ENCODE data around the gene ODAPH. TPM values are rescaled to one million over a fixed set of nuclear protein-coding genes. Genes with fewer than 3 reads are reported as not detected.
"Not testable (repeated sequence)": the region's sequence is repeated elsewhere in the genome, so short reads cannot be mapped to it uniquely, and the experiment has no call there.

Gene ODAPH
- total RNA-seq, 4 donors from 2014 or later = not detected

DNA sequence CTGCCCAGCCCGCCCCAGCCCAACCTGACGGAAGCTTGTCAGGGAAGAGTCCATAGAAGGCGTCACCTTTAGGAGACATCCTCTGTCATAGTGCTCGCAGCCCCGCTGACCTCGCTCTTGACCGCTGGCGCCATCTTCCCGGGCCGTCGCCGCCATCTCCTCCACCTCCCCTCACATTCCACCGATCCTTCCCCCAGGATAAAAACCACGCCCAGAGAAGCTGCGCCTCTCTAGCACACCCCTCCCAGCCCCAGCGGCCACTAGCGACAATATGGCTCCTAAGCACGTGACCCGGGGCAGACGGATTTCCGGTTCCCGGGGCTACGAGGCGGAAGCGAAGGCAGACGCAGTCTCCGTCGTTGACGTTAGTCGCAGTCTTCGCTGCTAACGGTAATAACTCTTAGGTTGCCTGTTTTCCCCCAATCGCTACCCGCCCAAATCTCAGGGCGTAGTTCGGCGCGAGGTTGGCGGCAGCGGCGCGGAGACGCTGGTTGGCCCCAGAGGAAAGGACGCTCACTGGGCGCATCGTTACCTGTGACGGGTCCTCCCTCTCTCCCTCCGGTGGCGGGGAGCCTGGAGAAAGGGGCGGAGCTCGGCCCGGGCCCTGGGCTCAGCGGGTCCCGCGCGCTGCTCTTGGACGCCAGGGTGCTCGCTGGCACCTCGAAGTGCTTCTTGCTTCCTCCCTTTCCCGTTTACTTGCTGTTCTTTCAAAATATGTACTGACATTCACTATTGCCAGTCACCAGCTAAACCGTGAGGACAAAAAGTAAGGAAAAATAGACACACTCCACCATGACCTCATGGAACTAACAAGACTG lies 41.5 kb upstream of the ODAPH start, which contains the start of the genes RCHY1 and THAP6:
TSS of gene RCHY1 (minus strand) at position 273 of the 818 bp plus-strand sequence. CDS start at position 156, 117 bp downstream.
TSS of gene THAP6 (plus strand) at position 343 of the 818 bp plus-strand sequence. CDS start 980 bp downstream, outside the sequence.
- peak within 1 kb of the TSS; percentile 63 to 85 (median 71) for H3K4me3 ChIP-seq

DNA sequence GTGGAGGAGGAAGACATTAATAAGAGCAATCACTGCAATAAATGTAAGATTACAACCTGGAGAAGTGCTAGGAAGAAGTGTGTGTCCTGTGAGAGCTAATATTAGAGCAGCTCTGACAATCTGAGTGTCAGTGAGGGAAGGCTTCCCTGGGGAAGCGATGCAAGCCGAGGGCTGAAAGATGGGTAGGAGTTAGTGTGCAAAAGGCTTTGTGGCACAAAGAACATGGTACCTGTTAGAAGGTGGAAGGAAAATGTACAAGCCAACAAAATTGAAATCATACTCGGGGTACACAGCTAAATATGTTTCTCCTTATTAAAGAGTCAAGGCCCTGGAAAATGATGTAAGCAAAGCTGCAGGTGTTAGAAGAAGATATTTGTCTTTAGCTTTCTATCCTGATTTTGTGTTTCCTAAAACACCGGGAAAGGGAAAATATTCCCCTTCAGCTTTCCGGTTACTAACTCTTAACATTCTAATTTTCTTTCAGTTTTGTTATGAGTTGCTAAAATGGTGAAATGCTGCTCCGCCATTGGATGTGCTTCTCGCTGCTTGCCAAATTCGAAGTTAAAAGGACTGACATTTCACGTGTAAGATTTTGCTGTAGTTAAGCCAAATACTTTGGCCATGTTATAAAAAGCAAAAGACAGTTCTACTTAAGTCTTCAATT lies 40.8 kb upstream of the ODAPH start:
- H3K27me3 ChIP-seq = no peaks in the 10 kb centered on the region
- DNase-seq = no peak
- H3K36me3 ChIP-seq = peaks cover 0 to 26% (median 0%) of the 10 kb centered on the region in 3 donors
- H3K27ac ChIP-seq = peak overlapping the region; percentile 93 to 98 (median 94)
- H3K4me3 ChIP-seq = peak overlapping the region; percentile 63 to 85 (median 71)
- peaks cover 0 to 33% (median 4%) of the 10 kb centered on the region in 4 donors for H3K4me1 ChIP-seq
- H3K9me3 ChIP-seq = no peaks in the 10 kb centered on the region
- no peak for TF ChIP-seq POLR2A (IDR thresholded peaks at IDR 0.05)
- TF ChIP-seq, protein P1, sequence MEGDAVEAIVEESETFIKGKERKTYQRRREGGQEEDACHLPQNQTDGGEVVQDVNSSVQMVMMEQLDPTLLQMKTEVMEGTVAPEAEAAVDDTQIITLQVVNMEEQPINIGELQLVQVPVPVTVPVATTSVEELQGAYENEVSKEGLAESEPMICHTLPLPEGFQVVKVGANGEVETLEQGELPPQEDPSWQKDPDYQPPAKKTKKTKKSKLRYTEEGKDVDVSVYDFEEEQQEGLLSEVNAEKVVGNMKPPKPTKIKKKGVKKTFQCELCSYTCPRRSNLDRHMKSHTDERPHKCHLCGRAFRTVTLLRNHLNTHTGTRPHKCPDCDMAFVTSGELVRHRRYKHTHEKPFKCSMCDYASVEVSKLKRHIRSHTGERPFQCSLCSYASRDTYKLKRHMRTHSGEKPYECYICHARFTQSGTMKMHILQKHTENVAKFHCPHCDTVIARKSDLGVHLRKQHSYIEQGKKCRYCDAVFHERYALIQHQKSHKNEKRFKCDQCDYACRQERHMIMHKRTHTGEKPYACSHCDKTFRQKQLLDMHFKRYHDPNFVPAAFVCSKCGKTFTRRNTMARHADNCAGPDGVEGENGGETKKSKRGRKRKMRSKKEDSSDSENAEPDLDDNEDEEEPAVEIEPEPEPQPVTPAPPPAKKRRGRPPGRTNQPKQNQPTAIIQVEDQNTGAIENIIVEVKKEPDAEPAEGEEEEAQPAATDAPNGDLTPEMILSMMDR (IDR thresholded peaks at IDR 0.05) = no peak

More for the DNA sequence above, 41.5 kb upstream of the ODAPH start, which contains the start of the genes RCHY1 and THAP6:
- TF ChIP-seq, protein P1 (IDR thresholded peaks at IDR 0.05) = peak in 2 of 6 experiments; percentile 22 to 26
- peak; percentile 88 to 89 for TF ChIP-seq POLR2A (IDR thresholded peaks at IDR 0.05)
- Histone ChIP-seq H3K36me3 (peaks cover 0 to 26% (median 0%) of the 10 kb centered on the region in 3 donors), H3K27ac (peak within 1 kb of the TSS; percentile 93 to 98 (median 94)), H3K9me3 (no peaks in the 10 kb centered on the region), H3K27me3 (no peaks in the 10 kb centered on the region), H3K4me1 (peaks cover 0 to 33% (median 4%) of the 10 kb centered on the region in 4 donors)
- DNase-seq = peak; percentile 92 to 97 (median 97)

DNA sequence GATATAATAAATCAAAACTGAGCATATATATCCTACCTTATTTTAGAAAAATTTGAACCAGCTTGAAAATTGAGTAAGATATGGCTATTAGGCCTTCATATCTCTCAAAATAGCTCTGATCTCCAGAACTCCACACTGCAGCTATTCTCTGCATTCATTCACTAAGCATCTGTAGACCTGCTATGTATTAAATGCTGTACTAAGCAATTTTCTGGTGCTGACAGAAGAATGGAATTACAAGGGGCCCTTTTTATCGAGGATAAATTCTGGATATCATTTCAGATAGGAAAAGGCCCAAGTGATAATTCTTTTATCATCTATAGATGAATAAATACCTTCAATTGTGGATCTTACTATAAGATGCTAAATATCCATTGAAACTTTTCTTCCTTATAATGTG lies 39.7 kb upstream of the ODAPH start:
- H3K27me3 ChIP-seq = no peaks in the 10 kb centered on the region
- no peak for DNase-seq
- no peak overlapping the region for H3K4me3 ChIP-seq
- peaks cover 0 to 33% (median 4%) of the 10 kb centered on the region in 4 donors for H3K4me1 ChIP-seq
- H3K27ac ChIP-seq = no peak overlapping the region
- no peaks in the 10 kb centered on the region for H3K9me3 ChIP-seq
- peaks cover 0 to 31% (median 0%) of the 10 kb centered on the region in 3 donors for H3K36me3 ChIP-seq
- TF ChIP-seq, protein P1 (IDR thresholded peaks at IDR 0.05) = no peak
- TF ChIP-seq POLR2A (IDR thresholded peaks at IDR 0.05) = no peak

DNA sequence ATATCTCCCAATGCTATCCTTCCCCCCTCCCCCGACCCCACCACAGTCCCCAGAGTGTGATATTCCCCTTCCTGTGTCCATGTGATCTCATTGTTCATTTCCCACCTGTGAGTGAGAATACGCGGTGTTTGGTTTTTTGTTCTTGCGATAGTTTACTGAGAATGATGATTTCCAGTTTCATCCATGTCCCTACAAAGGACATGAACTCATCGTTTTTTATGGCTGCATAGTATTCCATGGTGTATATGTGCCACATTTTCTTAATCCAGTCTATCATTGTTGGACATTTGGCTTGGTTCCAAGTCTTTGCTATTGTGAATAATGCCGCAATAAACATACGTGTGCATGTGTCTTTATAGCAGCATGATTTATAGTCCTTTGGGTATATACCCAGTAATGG lies 36.4 kb upstream of the ODAPH start:
- H3K9me3 ChIP-seq, DNase-seq, H3K27me3 ChIP-seq, H3K4me3 ChIP-seq, H3K27ac ChIP-seq: not testable (repeated sequence)
- peaks cover 0 to 52% (median 0%) of the 10 kb centered on the region in 3 donors for H3K36me3 ChIP-seq
- H3K4me1 ChIP-seq = peaks cover 0 to 14% (median 2%) of the 10 kb centered on the region in 4 donors

DNA sequence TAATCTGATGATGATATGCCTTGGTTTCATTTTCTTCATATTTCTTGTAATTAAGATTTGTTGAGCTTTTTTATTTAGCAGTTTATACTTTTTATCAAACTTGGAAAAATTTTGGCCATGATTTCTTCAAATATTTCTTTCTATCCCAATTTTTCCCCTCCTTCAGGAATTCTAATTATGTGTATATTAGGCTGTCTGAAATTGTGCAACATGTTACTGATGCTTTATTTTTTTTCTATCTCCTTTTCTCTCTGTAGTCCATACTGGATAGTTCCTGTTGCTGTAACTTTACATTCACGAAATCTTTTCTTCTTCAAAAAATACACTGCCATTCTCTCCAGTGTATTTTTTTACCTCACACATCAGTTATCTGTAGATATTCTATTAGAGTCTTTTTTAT lies 30.8 kb upstream of the ODAPH start:
- H3K9me3 ChIP-seq = no peaks in the 10 kb centered on the region
- no peak for TF ChIP-seq POLR2A (IDR thresholded peaks at IDR 0.05)
- TF ChIP-seq, protein P1 (IDR thresholded peaks at IDR 0.05) = no peak
- H3K4me1 ChIP-seq = no peaks in the 10 kb centered on the region
- no peak overlapping the region for H3K27ac ChIP-seq
- no peak for DNase-seq
- no peak overlapping the region for H3K4me3 ChIP-seq
- no peaks in the 10 kb centered on the region for H3K27me3 ChIP-seq
- peaks cover 0 to 73% (median 0%) of the 10 kb centered on the region in 3 donors for H3K36me3 ChIP-seq
